Measurements from ENCODE around the gene NOL12. TPM values are rescaled to one million over a fixed set of nuclear protein-coding genes. Genes with fewer than 3 reads are reported as not detected.
"Not testable (repeated sequence)": the region's sequence is repeated elsewhere in the genome, so short reads cannot be mapped to it uniquely, and the experiment has no call there.

Gene NOL12
- total RNA-seq, 4 donors from 2014 or later, result 9.1 to 18.4 (median 14.5) TPM

GRCh38 chr22:37655252-37655563 is 30.9 kb upstream of the NOL12 start:
- H3K9me3 ChIP-seq, result no peaks in the 10 kb centered on the region
- H3K4me1 ChIP-seq, result peaks cover 19 to 23% (median 19%) of the 10 kb centered on the region in 4 donors
- H3K27me3 ChIP-seq, result no peaks in the 10 kb centered on the region
- H3K4me3 ChIP-seq, result no peak overlapping the region
- WGBS, result 63% methylated on average over 2 of the region's 17 CpGs
- no peak overlapping the region for H3K27ac ChIP-seq (replicated peaks in 1 of 4)
- DNase-seq (ENCODE audit: extremely low spot score), result no peak
- TF ChIP-seq POLR2A (IDR thresholded peaks at IDR 0.05; ENCODE audit: low read depth) (no peak), POLR2AphosphoS5 (IDR thresholded peaks at IDR 0.05) (no peak), EP300 (IDR thresholded peaks at IDR 0.05) (no peak)
- TF ChIP-seq, protein P1, sequence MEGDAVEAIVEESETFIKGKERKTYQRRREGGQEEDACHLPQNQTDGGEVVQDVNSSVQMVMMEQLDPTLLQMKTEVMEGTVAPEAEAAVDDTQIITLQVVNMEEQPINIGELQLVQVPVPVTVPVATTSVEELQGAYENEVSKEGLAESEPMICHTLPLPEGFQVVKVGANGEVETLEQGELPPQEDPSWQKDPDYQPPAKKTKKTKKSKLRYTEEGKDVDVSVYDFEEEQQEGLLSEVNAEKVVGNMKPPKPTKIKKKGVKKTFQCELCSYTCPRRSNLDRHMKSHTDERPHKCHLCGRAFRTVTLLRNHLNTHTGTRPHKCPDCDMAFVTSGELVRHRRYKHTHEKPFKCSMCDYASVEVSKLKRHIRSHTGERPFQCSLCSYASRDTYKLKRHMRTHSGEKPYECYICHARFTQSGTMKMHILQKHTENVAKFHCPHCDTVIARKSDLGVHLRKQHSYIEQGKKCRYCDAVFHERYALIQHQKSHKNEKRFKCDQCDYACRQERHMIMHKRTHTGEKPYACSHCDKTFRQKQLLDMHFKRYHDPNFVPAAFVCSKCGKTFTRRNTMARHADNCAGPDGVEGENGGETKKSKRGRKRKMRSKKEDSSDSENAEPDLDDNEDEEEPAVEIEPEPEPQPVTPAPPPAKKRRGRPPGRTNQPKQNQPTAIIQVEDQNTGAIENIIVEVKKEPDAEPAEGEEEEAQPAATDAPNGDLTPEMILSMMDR (IDR thresholded peaks at IDR 0.05), result no peak
- intact Hi-C loops (cut with DNase I), result no loop called here
- H3K36me3 ChIP-seq, result peaks cover 0 to 21% (median 12%) of the 10 kb centered on the region in 4 donors

GRCh38 chr22:37656583-37656982 is 29.6 kb upstream of the NOL12 start:
- WGBS, result 93% methylated on average over 4 of the region's 4 CpGs
- intact Hi-C loops (cut with DNase I); H3K36me3 ChIP-seq; H3K4me3 ChIP-seq; H3K27me3 ChIP-seq; H3K27ac ChIP-seq (replicated peaks in 1 of 4); DNase-seq (ENCODE audit: extremely low spot score); H3K9me3 ChIP-seq: not testable (repeated sequence)
- H3K4me1 ChIP-seq, result peaks cover 29 to 37% (median 33%) of the 10 kb centered on the region in 4 donors

GRCh38 chr22:37657590-37658132 is 28.5 kb upstream of the NOL12 start:
- H3K4me1 ChIP-seq, result peaks cover 36 to 47% (median 44%) of the 10 kb centered on the region in 4 donors
- intact Hi-C loops (cut with DNase I), result no loop called here
- peaks cover 0 to 8% (median 1%) of the 10 kb centered on the region in 4 donors for H3K36me3 ChIP-seq
- H3K27ac ChIP-seq (replicated peaks in 1 of 4), result peak overlapping the region; percentile 78 to 87 (median 83)
- WGBS, result 18% methylated on average over 4 of the region's 6 CpGs
- peak overlapping the region; percentile 67 to 92 (median 73) for H3K4me3 ChIP-seq
- H3K9me3 ChIP-seq, result no peaks in the 10 kb centered on the region
- no peak for TF ChIP-seq POLR2AphosphoS5 (IDR thresholded peaks at IDR 0.05)
- TF ChIP-seq, protein P1 (IDR thresholded peaks at IDR 0.05), result no peak
- DNase-seq (ENCODE audit: extremely low spot score), result no peak
- no peaks in the 10 kb centered on the region for H3K27me3 ChIP-seq

- H3K27me3 ChIP-seq, result no peaks in the 10 kb centered on the region
- intact Hi-C loops (cut with DNase I), result no loop called here
- H3K36me3 ChIP-seq, result peaks cover 0 to 4% (median under 1%) of the 10 kb centered on the region in 4 donors
- H3K27ac ChIP-seq (replicated peaks in 1 of 4), result peak within 1 kb of the TSS; percentile 78 to 87 (median 83)
- peak; percentile 100 for DNase-seq (ENCODE audit: extremely low spot score)
- WGBS, result 1% methylated on average over 60 of the region's 101 CpGs
- TF ChIP-seq EP300 (IDR thresholded peaks at IDR 0.05), result no peak
- TF ChIP-seq POLR2A (IDR thresholded peaks at IDR 0.05; ENCODE audit: low read depth), result no peak
- TF ChIP-seq POLR2AphosphoS5 (IDR thresholded peaks at IDR 0.05), result peak; percentile 77
- TF ChIP-seq, protein P1 (IDR thresholded peaks at IDR 0.05), result peak in 1 of 3 experiments; percentile 6
- peaks cover 36 to 51% (median 49%) of the 10 kb centered on the region in 4 donors for H3K4me1 ChIP-seq
- peak within 1 kb of the TSS; percentile 67 to 92 (median 73) for H3K4me3 ChIP-seq
- H3K9me3 ChIP-seq, result no peaks in the 10 kb centered on the region
Observed at GRCh38 chr22:37658133-37659065, 27.7 kb upstream of the NOL12 start, which contains the start of gene PDXP. Gene PDXP (plus strand): TSS chr22:37658723. CDS start chr22:37658783, 60 bp downstream.

All from esophagus muscularis mucosa (tissue), 4 donors.